ENCODE results near the gene RNASE11. TPM values are rescaled to one million over a fixed set of nuclear protein-coding genes. Genes with fewer than 3 reads are reported as not detected.

RNASE11 gene
- polyA plus RNA-seq, 2 of the 4 experiments (the other 2 are of a cell fraction): not detected

DNA sequence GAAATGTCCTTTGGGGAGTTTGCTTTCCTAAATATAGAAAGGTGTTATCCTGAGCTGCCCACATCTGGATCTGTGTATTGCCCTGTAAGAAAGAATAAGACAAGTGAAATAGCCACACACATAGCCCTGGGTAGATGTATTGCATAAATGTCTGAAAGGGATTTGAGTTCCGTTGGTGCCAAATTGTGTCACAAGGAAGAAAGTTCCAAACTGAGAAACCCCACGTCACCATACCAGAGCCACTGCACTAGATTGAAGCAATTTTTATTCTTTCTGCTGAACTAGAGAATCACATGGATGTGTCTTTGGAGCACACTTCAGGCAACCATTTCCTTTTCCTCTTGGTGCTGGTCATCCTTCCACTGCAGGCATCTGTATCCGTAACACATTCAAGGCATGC, 32.0 kb downstream of the RNASE11 start:
- ChIA-PET CTCF (interaction anchor here (1.9 kb wide), 1 partner anchor 51 kb away, joined by 5 read pairs; no protein-coding TSS in a partner anchor), POLR2A (no interaction called here)
- no peaks in the 10 kb centered on the region for H3K4me1 ChIP-seq
- ATAC-seq: no peak
- 68% methylated on average over 3 of the region's 3 CpGs for WGBS (ENCODE audit: missing lambda C conversion rate)
- no peak for DNase-seq (ENCODE audit: low read depth in 1 of 2, low spot score in 1 of 2)
- H3K4me3 ChIP-seq: no peak overlapping the region
- no peak overlapping the region for H3K4me2 ChIP-seq
- H3K27ac ChIP-seq: no peak overlapping the region
- no peak for FAIRE-seq
- TF ChIP-seq ZNF302 (CRISPR knock-in tag; IDR thresholded peaks at IDR 0.05) (no peak), NFE2L2 (conservative IDR thresholded peaks at IDR 0.05; ENCODE audit: low read length) (no peak), FOSL2 (IDR thresholded peaks at IDR 0.05) (no peak), FOSL2 (CRISPR knock-in tag; IDR thresholded peaks at IDR 0.05) (no peak), TP53 (CRISPR knock-in tag; IDR thresholded peaks at IDR 0.05) (no peak), SREBF2 (IDR thresholded peaks at IDR 0.05) (no peak), NPAS2 (CRISPR knock-in tag; IDR thresholded peaks at IDR 0.05; ENCODE audit: borderline replicate concordance) (no peak), RAD21 (conservative IDR thresholded peaks at IDR 0.05 in 1 of 2, IDR thresholded peaks at IDR 0.05 in 1 of 2) (no peak), KDM1A (IDR thresholded peaks at IDR 0.05; ENCODE audit: low read depth) (no peak), KDM5A (IDR thresholded peaks at IDR 0.05) (no peak), MAZ (IDR thresholded peaks at IDR 0.05; ENCODE audit: borderline replicate concordance, low read depth, low read length) (no peak), HOXB5 (CRISPR knock-in tag; IDR thresholded peaks at IDR 0.05) (no peak), POLR2A (IDR thresholded peaks at IDR 0.05; ENCODE audit: low read length) (no peak), MAFK (IDR thresholded peaks at IDR 0.05; ENCODE audit: partially characterized antibody) (no peak)
- TF ChIP-seq, protein P1, sequence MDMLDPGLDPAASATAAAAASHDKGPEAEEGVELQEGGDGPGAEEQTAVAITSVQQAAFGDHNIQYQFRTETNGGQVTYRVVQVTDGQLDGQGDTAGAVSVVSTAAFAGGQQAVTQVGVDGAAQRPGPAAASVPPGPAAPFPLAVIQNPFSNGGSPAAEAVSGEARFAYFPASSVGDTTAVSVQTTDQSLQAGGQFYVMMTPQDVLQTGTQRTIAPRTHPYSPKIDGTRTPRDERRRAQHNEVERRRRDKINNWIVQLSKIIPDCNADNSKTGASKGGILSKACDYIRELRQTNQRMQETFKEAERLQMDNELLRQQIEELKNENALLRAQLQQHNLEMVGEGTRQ (IDR thresholded peaks at IDR 0.05): no peak
- no peaks in the 10 kb centered on the region for H3K9me3 ChIP-seq

DNA sequence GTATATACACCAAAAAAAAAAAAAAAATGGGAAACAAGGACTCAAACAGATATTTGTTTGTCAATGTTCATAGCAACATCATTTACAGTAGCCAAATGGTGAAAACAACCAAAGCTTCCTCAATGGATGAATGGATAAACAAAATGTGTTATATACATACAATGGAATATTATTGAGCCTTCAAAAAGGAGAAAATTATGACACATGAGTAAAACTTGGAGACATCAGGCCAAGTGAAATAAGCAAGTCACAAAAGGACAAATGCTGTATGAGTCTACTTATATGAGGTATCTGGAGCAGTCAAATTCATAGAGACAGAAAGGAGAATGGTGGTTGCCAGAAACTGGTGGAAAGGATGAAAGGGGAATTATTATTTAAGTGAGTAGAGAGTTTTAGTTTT, 34.8 kb downstream of the RNASE11 start:
- no peak for FAIRE-seq

DNA sequence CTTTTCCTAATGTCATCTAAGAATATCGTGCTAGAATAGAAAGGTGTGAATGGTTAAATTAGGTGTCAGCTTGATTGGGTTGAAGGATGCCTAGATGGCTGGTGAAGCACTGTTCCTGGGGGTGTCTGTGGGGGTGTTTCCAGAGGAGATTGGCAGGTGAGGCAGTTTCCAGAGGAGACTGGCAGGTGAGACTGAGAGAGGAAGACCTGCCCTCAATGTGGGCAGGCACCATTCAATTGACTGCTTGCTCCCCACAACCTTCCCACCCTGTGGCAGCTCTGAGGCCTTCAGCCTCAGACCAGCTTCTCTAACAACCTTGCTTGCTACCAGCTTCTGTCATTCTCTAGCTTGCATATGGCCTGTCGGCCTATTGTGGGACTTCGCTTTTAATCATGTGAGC, 36.2 kb downstream of the RNASE11 start:
- FAIRE-seq (no peak), ATAC-seq (no peak), DNase-seq (ENCODE audit: low read depth in 1 of 2, low spot score in 1 of 2) (no peak)
- Histone ChIP-seq H3K9me3 (no peaks in the 10 kb centered on the region), H3K4me3 (no peak overlapping the region), H3K27ac (no peak overlapping the region), H3K4me2 (no peak overlapping the region), H3K4me1 (no peaks in the 10 kb centered on the region)
- WGBS (ENCODE audit: missing lambda C conversion rate): 79% methylated on average over 3 of the region's 3 CpGs
- ChIA-PET POLR2A (no interaction called here), CTCF (no interaction called here)
- TF ChIP-seq TFCP2L1 (CRISPR knock-in tag; IDR thresholded peaks at IDR 0.05): no peak
- no peak for TF ChIP-seq NR3C1 (IDR thresholded peaks at IDR 0.05)
- TF ChIP-seq, protein P2, sequence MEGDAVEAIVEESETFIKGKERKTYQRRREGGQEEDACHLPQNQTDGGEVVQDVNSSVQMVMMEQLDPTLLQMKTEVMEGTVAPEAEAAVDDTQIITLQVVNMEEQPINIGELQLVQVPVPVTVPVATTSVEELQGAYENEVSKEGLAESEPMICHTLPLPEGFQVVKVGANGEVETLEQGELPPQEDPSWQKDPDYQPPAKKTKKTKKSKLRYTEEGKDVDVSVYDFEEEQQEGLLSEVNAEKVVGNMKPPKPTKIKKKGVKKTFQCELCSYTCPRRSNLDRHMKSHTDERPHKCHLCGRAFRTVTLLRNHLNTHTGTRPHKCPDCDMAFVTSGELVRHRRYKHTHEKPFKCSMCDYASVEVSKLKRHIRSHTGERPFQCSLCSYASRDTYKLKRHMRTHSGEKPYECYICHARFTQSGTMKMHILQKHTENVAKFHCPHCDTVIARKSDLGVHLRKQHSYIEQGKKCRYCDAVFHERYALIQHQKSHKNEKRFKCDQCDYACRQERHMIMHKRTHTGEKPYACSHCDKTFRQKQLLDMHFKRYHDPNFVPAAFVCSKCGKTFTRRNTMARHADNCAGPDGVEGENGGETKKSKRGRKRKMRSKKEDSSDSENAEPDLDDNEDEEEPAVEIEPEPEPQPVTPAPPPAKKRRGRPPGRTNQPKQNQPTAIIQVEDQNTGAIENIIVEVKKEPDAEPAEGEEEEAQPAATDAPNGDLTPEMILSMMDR (IDR thresholded peaks at IDR 0.05): no peak
- TF ChIP-seq EHMT2 (IDR thresholded peaks at IDR 0.05; ENCODE audit: low read depth): no peak
- TF ChIP-seq, protein P3, sequence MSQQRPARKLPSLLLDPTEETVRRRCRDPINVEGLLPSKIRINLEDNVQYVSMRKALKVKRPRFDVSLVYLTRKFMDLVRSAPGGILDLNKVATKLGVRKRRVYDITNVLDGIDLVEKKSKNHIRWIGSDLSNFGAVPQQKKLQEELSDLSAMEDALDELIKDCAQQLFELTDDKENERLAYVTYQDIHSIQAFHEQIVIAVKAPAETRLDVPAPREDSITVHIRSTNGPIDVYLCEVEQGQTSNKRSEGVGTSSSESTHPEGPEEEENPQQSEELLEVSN (IDR thresholded peaks at IDR 0.05; ENCODE audit: borderline replicate concordance, low read depth): no peak
- TF ChIP-seq, protein P4, sequence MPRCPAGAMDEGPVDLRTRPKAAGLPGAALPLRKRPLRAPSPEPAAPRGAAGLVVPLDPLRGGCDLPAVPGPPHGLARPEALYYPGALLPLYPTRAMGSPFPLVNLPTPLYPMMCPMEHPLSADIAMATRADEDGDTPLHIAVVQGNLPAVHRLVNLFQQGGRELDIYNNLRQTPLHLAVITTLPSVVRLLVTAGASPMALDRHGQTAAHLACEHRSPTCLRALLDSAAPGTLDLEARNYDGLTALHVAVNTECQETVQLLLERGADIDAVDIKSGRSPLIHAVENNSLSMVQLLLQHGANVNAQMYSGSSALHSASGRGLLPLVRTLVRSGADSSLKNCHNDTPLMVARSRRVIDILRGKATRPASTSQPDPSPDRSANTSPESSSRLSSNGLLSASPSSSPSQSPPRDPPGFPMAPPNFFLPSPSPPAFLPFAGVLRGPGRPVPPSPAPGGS (IDR thresholded peaks at IDR 0.05): no peak
- TF ChIP-seq SREBF2 (IDR thresholded peaks at IDR 0.05): no peak
- no peak for TF ChIP-seq CHD2 (IDR thresholded peaks at IDR 0.05; ENCODE audit: low read length, partially characterized antibody)
- TF ChIP-seq HOXB5 (CRISPR knock-in tag; IDR thresholded peaks at IDR 0.05): no peak
- TF ChIP-seq, protein P5, sequence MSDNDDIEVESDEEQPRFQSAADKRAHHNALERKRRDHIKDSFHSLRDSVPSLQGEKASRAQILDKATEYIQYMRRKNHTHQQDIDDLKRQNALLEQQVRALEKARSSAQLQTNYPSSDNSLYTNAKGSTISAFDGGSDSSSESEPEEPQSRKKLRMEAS (IDR thresholded peaks at IDR 0.05): no peak
- TF ChIP-seq HDAC2 (IDR thresholded peaks at IDR 0.05): no peak
- TF ChIP-seq KDM5A (IDR thresholded peaks at IDR 0.05): no peak
- TF ChIP-seq CBX8 (IDR thresholded peaks at IDR 0.05): no peak
- TF ChIP-seq JUNB (IDR thresholded peaks at IDR 0.05): no peak

More for the DNA sequence above, 34.8 kb downstream of the RNASE11 start:
- Histone ChIP-seq H3K4me3 (no peak overlapping the region), H3K27ac (no peak overlapping the region), H3K9me3 (no peaks in the 10 kb centered on the region), H3K4me2 (no peak overlapping the region), H3K4me1 (no peaks in the 10 kb centered on the region)
- ChIA-PET CTCF (no interaction called here), POLR2A (no interaction called here)
- no peak for DNase-seq (ENCODE audit: low read depth in 1 of 2, low spot score in 1 of 2)
- TF ChIP-seq ZFP36 (IDR thresholded peaks at IDR 0.05; ENCODE audit: borderline replicate concordance, partially characterized antibody) (no peak), ZC3H11A (IDR thresholded peaks at IDR 0.05) (no peak), MAZ (IDR thresholded peaks at IDR 0.05; ENCODE audit: borderline replicate concordance, low read depth, low read length) (no peak), EP300 (IDR thresholded peaks at IDR 0.05) (no peak), CHD4 (IDR thresholded peaks at IDR 0.05; ENCODE audit: borderline replicate concordance) (no peak), PHF8 (IDR thresholded peaks at IDR 0.05; ENCODE audit: borderline replicate concordance, low read depth) (no peak)
- TF ChIP-seq, protein P6, sequence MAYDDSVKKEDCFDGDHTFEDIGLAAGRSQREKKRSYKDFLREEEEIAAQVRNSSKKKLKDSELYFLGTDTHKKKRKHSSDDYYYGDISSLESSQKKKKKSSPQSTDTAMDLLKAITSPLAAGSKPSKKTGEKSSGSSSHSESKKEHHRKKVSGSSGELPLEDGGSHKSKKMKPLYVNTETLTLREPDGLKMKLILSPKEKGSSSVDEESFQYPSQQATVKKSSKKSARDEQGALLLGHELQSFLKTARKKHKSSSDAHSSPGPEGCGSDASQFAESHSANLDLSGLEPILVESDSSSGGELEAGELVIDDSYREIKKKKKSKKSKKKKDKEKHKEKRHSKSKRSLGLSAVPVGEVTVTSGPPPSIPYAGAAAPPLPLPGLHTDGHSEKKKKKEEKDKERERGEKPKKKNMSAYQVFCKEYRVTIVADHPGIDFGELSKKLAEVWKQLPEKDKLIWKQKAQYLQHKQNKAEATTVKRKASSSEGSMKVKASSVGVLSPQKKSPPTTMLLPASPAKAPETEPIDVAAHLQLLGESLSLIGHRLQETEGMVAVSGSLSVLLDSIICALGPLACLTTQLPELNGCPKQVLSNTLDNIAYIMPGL (CRISPR knock-in tag; IDR thresholded peaks at IDR 0.05; ENCODE audit: borderline replicate concordance): no peak
- ATAC-seq: no peak

All from A549 (cell line).